GM20000 (cell line): ENCODE data around the gene CORO2A.

Experiments
- DNase-seq: peaks from one replicate; pipeline ENCODE4 v3.0.0; 2012; ENCODE audit warnings: low spot score
- CTCF ChIP-seq: IDR thresholded peaks from 2 replicates; pipeline ENCODE4 v1.5.1; 2012; ENCODE audit warnings: mild to moderate bottlenecking, control low read depth; ENCODE audit errors: extremely low read depth, missing control alignments

Gene CORO2A

GRCh38 chr9:98168941-98169488 is 23.4 kb downstream of the CORO2A start:
- peak; percentile 91 for DNase-seq
- TF ChIP-seq CTCF, result no peak

- no peak for DNase-seq
- TF ChIP-seq CTCF, result no peak
These were observed 24.2 kb downstream of the CORO2A start for GRCh38 chr9:98168153-98168780.

DNA sequence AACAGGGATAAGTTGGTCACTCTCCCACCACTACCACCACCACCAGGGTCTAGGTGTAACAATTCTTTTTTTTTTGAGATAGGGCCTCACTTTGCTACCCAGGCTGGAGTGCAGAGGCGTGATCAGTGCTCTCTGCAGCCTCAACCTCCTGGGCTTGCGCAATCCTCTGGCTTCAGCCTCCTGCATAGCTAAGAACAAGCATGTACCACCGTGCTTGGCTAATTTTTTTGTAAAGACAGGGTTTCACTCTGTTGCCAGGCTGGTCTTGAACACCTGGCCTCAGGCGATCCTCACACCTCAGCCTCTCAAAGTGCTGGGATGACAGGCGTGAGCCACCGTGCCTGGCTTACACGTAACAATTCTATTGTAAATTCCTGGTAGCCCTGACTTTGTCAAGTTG is 27.5 kb downstream of the CORO2A start:
- no peak for DNase-seq
- TF ChIP-seq CTCF, result no peak

DNA sequence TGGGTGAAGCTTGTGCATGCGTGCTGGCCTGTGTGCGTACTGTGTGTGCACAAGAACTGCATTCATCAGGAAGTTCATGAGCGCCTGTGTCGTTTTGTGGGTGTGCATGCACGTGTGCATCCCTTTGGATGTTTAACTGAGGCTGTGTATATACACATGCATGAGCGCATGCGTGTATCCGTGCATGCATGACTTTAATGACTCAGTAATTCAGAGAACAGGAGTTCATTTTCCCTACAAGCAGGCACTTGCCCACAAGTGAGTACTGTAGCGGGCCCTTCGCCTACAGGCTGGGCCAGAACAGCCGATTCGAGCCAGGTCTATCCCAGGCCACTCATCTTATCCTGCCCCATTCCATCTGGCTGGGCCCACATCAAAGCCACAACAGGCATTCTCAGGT is 29.8 kb downstream of the CORO2A start:
- TF ChIP-seq CTCF, result no peak
- no peak for DNase-seq

GRCh38 chr9:98161851-98162250 is 30.6 kb downstream of the CORO2A start:
- no peak for TF ChIP-seq CTCF
- no peak for DNase-seq

GRCh38 chr9:98159790-98160189 is 32.6 kb downstream of the CORO2A start:
- TF ChIP-seq CTCF, result no peak
- DNase-seq, result no peak

DNA sequence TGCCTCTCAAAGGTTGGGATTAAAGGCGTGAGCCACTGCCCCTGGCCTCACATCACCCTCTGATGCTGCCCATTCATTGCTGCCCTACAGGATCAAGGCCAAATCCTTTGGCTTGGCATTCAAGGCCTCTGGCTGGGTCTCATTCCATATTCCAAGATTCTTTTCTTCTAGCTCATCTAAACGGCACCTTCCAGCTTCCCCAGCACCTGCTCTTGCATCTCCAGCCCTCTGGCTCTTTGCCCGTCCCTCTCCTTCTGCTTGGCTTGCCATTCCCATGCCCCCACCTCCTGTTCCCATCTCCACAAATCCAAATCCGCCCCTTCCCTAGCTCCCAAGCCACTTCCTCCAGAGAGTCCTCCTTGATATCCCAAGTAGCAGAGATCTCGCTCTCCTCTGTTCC is 33.1 kb downstream of the CORO2A start:
- no peak for DNase-seq
- no peak for TF ChIP-seq CTCF
